ENCODE measurements around the gene TET3. TPM values are rescaled to one million over a fixed set of nuclear protein-coding genes. Genes with fewer than 3 reads are reported as not detected.

The TET3 gene
- total and polyA plus RNA-seq, 7 donors, result 0.56 to 11.2 (median 3.2) TPM

DNA sequence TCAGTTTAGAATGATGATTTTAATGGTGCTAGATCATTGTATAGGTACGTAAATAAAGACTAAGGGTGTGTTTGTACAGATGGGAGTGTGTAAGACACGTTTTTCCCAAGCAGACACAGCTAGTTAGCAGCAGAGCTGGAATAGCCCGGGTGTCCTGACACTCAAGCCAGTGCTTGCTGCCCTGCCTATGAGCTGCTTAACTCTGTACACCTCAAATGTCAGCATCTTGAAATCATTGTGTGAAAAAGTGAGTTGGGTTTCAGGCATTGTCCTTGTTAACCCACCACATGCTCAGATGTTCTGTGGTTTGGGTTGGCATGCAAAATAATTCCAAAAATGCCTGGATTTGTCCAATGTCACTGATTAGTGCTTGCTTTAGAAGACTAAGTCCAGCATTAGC, 13.0 kb upstream of the TET3 start:
- no peak for ATAC-seq
- Histone ChIP-seq H3K4me3 (no peak overlapping the region), H3K27ac (no peak overlapping the region), H3K27me3 (ENCODE audit: insufficient read depth in 3 of 3, low read length in 2 of 3) (no peaks in the 10 kb centered on the region), H3K4me1 (peaks cover 15% of the 10 kb centered on the region), H3K9me3 (no peaks in the 10 kb centered on the region), H3K36me3 (ENCODE audit: insufficient read depth in 1 of 2, low read depth in 1 of 2) (no peaks in the 10 kb centered on the region)
- DNase-seq, result no peak
- intact Hi-C loops (cut with DNase I), result no loop called here
- TF ChIP-seq, protein P1, sequence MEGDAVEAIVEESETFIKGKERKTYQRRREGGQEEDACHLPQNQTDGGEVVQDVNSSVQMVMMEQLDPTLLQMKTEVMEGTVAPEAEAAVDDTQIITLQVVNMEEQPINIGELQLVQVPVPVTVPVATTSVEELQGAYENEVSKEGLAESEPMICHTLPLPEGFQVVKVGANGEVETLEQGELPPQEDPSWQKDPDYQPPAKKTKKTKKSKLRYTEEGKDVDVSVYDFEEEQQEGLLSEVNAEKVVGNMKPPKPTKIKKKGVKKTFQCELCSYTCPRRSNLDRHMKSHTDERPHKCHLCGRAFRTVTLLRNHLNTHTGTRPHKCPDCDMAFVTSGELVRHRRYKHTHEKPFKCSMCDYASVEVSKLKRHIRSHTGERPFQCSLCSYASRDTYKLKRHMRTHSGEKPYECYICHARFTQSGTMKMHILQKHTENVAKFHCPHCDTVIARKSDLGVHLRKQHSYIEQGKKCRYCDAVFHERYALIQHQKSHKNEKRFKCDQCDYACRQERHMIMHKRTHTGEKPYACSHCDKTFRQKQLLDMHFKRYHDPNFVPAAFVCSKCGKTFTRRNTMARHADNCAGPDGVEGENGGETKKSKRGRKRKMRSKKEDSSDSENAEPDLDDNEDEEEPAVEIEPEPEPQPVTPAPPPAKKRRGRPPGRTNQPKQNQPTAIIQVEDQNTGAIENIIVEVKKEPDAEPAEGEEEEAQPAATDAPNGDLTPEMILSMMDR (IDR thresholded peaks at IDR 0.05), result no peak
- 48 to 74% (median 52%) methylated on average over 3 of the region's 3 CpGs for WGBS, 3 donors

DNA sequence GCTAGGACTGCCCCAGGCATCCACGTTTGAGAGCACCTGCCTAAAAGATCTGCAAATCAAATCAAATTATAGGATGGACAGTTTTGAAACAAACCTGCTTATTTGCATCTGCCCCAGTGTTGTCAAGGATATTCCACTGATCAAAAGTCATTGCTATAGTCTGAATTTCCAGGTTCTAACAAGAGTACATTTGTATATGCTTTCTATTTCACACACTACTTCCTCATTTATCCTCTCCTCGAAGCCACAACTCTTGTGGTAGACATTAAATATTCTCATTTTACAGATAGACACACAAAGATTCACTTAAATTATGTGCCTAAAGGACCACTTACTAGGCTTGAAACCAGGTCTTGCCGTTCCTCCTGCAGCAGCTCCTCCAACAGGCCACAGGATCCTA, 11.9 kb upstream of the TET3 start:
- H3K4me3 ChIP-seq, result no peak overlapping the region

DNA sequence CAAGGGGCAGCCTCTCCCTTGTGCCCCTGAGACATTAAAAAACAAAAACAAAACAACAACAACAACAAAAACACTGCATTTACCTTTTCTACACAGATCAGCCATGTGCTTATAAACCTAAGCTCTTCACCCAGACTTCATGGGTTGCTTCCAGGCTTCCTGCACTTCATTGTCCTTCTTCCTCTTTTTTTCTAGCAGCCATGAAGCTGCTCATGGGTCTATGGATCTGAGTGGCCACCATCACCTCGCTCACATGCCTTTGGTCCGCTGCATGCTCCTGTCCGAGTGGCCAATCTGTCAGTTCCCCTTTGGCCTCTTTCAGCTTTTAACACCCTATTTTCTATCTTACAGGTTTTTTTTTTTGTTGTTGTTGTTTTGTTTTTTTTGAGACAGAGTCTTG, 9.0 kb upstream of the TET3 start:
- DNase-seq, result no peak
- intact Hi-C loops (cut with DNase I), result no loop called here
- 93 to 97% (median 96%) methylated on average over 3 of the region's 3 CpGs for WGBS, 3 donors
- peaks cover 10% of the 10 kb centered on the region for H3K4me1 ChIP-seq
- no peak for ATAC-seq
- no peaks in the 10 kb centered on the region for H3K36me3 ChIP-seq (ENCODE audit: insufficient read depth in 1 of 2, low read depth in 1 of 2)
- no peak overlapping the region for H3K27ac ChIP-seq
- H3K27me3 ChIP-seq (ENCODE audit: insufficient read depth in 3 of 3, low read length in 2 of 3), result peaks cover 0 to 2% (median 0%) of the 10 kb centered on the region in 3 donors
- H3K9me3 ChIP-seq, result no peaks in the 10 kb centered on the region
- TF ChIP-seq, protein P1 (IDR thresholded peaks at IDR 0.05), result no peak
- H3K4me3 ChIP-seq, result no peak overlapping the region

More for the DNA sequence above, 11.9 kb upstream of the TET3 start:
- Histone ChIP-seq H3K9me3 (no peaks in the 10 kb centered on the region), H3K27me3 (ENCODE audit: insufficient read depth in 3 of 3, low read length in 2 of 3) (no peaks in the 10 kb centered on the region), H3K4me1 (peaks cover 15% of the 10 kb centered on the region), H3K27ac (no peak overlapping the region), H3K36me3 (ENCODE audit: insufficient read depth in 1 of 2, low read depth in 1 of 2) (no peaks in the 10 kb centered on the region)
- TF ChIP-seq, protein P1 (IDR thresholded peaks at IDR 0.05), result no peak
- 66 to 79% (median 75%) methylated on average over 3 of the region's 3 CpGs for WGBS, 3 donors
- intact Hi-C loops (cut with DNase I), result no loop called here
- ATAC-seq (no peak), DNase-seq (no peak)

DNA sequence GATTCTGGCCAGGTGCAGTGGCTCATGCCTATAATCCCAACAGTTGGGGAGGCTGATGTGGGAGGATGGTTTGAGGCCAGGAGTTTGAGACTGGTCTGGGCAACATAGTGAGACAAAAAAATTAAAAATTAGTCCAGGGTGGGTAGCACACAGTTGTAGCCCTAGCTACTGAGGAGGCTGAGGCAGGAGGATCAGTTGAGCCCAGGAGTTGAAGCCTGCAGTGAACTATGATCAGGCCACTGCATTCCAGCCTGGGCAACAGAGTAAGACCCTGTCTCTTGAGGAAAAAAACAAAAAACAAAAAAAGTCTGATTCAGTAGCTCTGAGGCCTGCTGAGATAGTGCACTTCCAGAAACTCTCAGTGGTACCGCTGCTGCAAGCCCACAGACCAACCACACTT, 7.9 kb upstream of the TET3 start:
- intact Hi-C loops (cut with DNase I), result no loop called here
- no peak overlapping the region for H3K27ac ChIP-seq
- TF ChIP-seq, protein P1 (IDR thresholded peaks at IDR 0.05), result no peak
- no peaks in the 10 kb centered on the region for H3K36me3 ChIP-seq (ENCODE audit: insufficient read depth in 1 of 2, low read depth in 1 of 2)
- no peaks in the 10 kb centered on the region for H3K9me3 ChIP-seq
- peaks cover 0 to 2% (median 0%) of the 10 kb centered on the region in 3 donors for H3K27me3 ChIP-seq (ENCODE audit: insufficient read depth in 3 of 3, low read length in 2 of 3)
- peaks cover 8% of the 10 kb centered on the region for H3K4me1 ChIP-seq
- ATAC-seq (no peak), DNase-seq (no peak)
- no peak overlapping the region for H3K4me3 ChIP-seq
- WGBS, 3 donors, result 94 to 100% (median 98%) methylated on average over 1 of the region's 1 CpG

DNA sequence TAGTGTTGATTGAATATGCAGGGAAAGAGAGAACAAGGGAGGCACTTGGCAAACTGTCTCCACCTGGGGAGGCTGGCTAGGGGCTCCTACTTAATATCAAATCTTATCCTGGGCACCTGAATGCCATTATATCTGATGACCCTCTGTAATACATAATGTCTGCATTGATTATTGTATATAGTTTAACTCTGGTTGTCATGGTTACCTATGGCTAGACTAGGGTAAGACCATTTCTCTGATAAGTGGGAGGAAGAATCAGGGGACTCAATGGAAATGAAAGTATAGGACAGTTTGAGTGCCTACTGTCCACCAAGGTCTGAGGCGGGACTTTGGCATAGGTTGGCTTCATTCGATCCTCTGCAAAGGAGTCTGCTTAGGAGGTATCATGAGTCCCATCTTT, 7.2 kb upstream of the TET3 start:
- Histone ChIP-seq H3K4me1 (peaks cover 12% of the 10 kb centered on the region), H3K9me3 (no peaks in the 10 kb centered on the region), H3K36me3 (ENCODE audit: insufficient read depth in 1 of 2, low read depth in 1 of 2) (no peaks in the 10 kb centered on the region), H3K27ac (no peak overlapping the region), H3K27me3 (ENCODE audit: insufficient read depth in 3 of 3, low read length in 2 of 3) (peaks cover 0 to 2% (median 0%) of the 10 kb centered on the region in 3 donors), H3K4me3 (no peak overlapping the region)
- no peak for DNase-seq
- 92 to 100% (median 94%) methylated on average over 2 of the region's 2 CpGs for WGBS, 3 donors
- ATAC-seq, result no peak
- intact Hi-C loops (cut with DNase I), result no loop called here
- TF ChIP-seq, protein P1 (IDR thresholded peaks at IDR 0.05), result no peak

All from psoas muscle (tissue), 8 donors.